ENCODE results near the gene MCM9.

DNA sequence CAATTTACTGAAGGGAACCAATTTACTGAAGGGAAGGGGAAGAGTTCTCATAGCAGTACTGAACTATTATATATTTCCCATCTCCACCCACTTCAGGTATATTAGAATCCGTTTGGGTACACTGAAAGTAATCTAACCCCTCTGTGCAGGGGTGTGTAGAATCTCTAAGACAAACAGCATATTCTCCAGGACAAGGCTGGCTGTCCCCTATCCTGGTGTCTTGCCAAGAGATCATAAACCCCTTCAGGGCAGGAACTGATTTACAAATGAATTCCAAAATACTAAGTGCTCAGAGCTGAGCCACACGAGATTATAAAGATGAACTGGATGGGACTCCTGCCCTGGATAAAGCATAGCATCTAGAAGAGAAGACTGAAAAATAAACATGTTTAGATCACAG lies 31.8 kb downstream of the MCM9 start:
- TF ChIP-seq POLR2A (IDR thresholded peaks at IDR 0.05): no peak
- TF ChIP-seq, protein P1, sequence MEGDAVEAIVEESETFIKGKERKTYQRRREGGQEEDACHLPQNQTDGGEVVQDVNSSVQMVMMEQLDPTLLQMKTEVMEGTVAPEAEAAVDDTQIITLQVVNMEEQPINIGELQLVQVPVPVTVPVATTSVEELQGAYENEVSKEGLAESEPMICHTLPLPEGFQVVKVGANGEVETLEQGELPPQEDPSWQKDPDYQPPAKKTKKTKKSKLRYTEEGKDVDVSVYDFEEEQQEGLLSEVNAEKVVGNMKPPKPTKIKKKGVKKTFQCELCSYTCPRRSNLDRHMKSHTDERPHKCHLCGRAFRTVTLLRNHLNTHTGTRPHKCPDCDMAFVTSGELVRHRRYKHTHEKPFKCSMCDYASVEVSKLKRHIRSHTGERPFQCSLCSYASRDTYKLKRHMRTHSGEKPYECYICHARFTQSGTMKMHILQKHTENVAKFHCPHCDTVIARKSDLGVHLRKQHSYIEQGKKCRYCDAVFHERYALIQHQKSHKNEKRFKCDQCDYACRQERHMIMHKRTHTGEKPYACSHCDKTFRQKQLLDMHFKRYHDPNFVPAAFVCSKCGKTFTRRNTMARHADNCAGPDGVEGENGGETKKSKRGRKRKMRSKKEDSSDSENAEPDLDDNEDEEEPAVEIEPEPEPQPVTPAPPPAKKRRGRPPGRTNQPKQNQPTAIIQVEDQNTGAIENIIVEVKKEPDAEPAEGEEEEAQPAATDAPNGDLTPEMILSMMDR (IDR thresholded peaks at IDR 0.05): no peak

Measured in body of pancreas (tissue), 4 donors.